Activated CD8-positive, alpha-beta memory T cell treated with anti-CD3 and anti-CD28 coated beads, Interleukin-2, amount 50 U/mL, for 4 hours (primary cell): ENCODE data around the gene CCDC13.

ENCODE experiments used
- DNase-seq: peaks from one replicate; pipeline ENCODE4 v3.0.0-alpha.2; 2020

CCDC13 gene

DNA sequence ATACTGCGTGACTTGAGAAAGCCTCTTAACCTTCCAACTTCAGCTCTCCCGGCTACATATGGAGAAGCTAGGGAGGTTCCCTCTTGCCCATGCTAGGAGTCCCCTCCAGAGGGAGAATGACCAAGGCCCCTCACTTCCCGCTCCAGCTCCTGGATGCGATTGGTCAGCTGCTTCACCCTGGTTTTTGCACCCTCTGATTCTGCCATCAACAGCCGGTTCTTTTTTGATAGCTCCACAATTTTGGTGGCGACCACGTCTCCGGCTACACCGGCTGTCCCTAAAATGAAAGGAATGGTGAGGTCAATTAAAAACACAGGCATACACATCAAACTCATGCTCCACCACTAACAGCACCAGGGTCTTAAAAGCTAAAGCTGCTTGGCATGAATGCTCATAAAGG is 20.6 kb downstream of the CCDC13 start:
- no peak for DNase-seq

- no peak for DNase-seq
Measured at GRCh38 chr3:42751609-42752008, 21.4 kb downstream of the CCDC13 start.

DNA sequence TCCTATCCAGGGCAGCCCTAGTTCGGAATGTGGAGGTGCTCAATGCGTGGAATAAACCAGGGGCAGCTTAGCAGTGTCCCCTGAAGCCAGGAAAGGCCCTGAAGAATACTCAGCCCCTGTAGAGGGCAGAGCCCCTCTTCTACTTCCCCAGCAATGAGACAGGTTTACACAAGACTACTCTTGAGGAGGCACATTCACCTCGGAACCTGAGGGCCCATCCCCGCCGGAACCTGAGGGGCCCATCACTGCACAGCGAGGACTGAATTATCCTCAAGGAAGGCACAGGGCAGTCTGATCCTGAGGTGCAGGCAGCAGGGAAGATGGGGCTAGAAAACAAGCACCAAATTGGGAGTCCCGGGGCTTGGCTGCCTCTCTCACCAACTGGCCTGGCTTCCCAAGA is 22.2 kb downstream of the CCDC13 start:
- DNase-seq, result no peak

GRCh38 chr3:42749753-42750231 is 23.3 kb downstream of the CCDC13 start:
- no peak for DNase-seq

DNA sequence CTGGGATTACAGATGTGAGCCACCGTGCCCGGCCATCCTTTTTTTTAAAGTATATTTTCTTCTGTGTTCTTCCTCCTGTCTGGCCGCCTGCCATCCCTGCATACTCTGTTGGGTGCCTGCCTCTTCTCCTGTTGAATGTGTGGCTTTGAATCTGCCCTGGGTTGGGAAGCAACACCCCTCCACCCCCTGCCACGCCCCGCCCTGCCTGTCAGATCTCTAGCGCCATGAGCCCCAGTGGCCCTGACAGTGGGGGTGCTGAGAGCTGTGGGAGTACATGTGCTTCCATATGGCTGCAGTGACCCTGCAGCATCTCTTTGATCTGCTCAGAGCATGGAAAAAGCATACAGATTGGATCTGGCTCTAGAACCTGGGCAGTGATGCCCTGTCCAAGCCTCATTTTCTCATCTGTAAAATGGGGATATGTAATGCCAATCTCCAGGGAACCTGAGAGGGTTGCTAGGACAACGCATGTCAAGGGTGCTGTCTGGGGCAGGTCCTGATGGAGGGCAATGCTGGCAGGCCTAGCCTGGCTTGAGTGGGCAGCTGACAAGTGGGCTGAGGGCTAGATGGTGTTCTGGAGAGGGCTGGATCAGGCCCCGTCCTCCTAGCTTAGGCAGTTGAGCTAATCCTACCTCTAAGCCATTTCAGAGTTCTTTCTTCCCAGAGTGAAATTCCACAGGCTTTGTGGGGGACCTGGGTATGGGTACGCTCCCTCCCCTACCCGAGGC is 23.9 kb downstream of the CCDC13 start:
- DNase-seq, result no peak

- DNase-seq, result no peak
Measured at GRCh38 chr3:42747581-42747980, 25.5 kb downstream of the CCDC13 start.

DNA sequence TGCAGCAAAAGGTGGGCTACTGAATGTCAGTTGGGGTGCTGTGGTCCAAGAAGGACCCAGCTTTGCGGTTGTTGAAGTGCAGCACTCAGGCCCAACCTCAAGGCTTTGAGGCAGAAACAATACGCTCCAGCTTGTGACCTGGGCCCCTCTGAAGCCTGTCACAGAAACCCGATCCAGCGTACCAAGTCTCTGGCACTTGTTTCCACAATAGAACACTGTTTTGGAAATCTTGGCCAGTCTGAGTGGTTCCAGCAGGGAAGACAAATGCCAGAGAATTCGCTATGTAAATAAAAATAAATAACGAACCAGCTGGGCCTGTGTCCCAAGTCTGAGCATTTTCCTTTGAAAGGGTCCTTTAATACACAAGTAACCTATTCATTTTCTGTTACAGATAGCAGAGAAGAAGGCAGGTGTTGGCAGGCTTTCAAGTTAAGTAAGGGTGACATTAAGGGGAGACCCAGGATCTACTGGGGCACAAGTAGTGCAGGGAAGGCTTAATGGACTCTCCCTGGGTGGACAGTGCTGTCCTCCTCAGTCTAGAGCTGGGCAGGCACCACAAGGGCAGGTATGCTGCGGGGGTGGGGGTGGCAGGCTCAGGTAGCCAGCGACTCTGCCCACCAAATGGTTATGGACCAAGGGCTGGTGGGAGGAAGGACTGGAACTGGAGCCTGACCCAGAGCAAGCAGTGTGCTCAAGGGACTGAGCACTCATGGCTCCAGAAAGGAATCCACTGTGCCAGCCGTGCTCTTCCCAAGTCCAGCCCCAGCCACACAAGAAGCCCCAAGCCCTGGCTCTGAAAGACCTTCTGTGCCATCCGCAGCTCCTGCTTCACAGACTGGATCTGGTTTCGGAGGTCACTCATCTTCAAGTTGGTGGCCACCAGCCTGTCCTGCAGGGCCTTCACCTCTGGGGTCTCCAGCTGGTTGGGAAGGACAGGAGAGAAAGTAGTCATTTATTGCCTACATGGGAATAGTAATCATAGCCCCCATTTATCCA is 26.3 kb downstream of the CCDC13 start:
- no peak for DNase-seq

- DNase-seq, result no peak
Measured at GRCh38 chr3:42745776-42746454, 27.1 kb downstream of the CCDC13 start.

DNA sequence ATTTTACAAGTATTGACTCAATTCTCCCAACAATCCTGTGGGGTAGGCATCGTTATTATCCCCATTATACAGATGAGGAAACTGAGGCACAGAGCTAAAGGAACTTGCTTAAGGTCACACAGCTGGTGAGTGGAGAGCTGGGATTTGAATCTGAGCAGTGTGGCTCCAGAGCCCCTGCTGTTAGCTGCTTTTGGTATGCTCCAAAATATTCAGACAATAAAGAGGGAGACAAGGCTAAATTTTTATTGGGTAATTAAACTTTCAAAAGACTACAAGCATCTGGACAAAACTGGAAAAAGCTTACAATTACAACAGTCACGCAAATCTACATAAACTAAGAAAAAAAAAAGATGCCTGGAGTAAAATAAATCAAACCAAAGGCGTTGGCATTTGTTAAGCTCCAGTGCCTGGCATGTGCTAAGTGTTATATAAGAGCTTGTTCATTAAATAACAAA is 27.7 kb downstream of the CCDC13 start:
- DNase-seq, result no peak

- DNase-seq, result no peak
Measured at GRCh38 chr3:42743204-42743995, 29.7 kb downstream of the CCDC13 start.

GRCh38 chr3:42742688-42743087 is 30.4 kb downstream of the CCDC13 start:
- DNase-seq, result no peak

DNA sequence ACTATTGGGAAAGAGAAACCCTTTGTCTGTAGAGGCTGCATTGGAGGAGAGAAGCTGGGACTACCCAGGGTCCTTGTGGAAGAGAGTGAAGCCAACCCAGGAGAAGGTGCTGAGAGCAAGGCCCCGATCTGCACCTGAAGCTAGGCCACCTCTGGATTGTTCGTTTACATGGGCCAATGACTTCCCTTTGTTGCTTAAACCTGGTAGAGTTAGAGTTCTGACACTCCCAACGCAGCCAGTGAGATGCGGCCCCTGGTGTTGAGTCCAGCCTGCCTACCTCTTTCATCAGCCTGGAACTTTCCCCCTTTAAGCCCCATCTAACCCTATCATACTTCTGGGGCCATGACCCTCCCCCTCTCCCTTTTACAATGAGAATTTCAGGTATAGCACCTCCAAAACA is 30.8 kb downstream of the CCDC13 start:
- no peak for DNase-seq

- no peak for DNase-seq
Measured at GRCh38 chr3:42741796-42742195, 31.3 kb downstream of the CCDC13 start.

DNA sequence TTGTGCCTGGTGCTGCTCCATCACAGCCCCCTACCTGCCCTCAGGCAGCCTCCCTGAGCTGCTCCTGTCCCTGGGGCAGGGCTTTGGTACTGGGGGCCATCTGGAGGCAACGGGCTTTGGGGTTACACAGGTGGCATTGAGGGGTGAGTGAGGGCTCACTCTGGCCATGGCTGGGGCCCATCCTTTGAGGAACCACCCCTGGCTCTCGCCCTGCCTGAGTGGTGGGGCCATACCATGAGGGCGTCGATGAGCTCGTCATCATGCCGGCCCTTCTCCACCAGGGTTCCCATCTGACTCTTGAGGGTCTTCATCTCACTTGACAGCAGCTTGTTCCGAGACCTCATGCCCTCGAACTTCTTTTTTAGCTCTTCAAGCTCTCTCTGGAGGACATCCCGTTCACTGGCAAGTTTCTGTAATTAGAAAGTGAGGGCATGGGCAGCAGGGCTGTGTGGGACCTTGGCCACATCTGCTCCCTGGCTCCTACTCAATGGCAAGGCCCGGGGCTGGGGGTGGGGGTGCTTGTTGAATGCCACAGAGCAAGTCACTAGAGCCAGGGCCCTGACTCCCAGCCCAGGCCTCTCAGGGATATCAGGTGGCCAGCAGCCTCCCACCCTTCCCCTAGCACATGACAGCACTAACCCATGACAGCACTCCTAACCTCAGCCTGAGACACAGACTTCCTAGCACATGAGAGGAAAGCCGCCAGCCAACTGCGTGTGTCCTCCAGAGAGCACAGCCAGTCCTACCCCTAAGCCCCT is 33.5 kb downstream of the CCDC13 start:
- no peak for DNase-seq

- no peak for DNase-seq
Measured at GRCh38 chr3:42736531-42736930, 36.5 kb downstream of the CCDC13 start.

GRCh38 chr3:42736081-42736480 is 37.0 kb downstream of the CCDC13 start:
- DNase-seq, result no peak

DNA sequence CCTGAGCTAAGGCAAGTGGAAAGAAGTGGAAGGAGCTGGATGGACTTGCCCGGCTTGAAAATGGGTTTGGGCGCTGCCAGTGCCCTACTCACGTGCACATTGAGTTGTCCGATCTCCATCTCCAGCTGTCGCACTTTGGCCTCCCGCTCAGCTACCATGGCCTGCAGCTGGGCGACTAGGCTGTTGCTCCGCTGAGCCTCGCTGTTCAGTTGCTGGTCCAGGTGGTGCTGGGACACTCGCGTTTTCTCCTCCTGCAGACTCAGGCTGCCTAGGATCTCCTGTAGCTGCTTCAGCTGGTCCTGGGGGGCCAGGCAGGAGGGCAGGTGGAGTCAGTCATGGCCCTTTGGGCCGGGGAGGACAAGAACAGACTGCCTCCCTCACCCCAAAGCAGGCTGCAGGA is 37.4 kb downstream of the CCDC13 start:
- no peak for DNase-seq

GRCh38 chr3:42735019-42735418 is 38.0 kb downstream of the CCDC13 start:
- no peak for DNase-seq

- DNase-seq, result no peak
Measured at GRCh38 chr3:42734263-42734860, 38.7 kb downstream of the CCDC13 start.

DNA sequence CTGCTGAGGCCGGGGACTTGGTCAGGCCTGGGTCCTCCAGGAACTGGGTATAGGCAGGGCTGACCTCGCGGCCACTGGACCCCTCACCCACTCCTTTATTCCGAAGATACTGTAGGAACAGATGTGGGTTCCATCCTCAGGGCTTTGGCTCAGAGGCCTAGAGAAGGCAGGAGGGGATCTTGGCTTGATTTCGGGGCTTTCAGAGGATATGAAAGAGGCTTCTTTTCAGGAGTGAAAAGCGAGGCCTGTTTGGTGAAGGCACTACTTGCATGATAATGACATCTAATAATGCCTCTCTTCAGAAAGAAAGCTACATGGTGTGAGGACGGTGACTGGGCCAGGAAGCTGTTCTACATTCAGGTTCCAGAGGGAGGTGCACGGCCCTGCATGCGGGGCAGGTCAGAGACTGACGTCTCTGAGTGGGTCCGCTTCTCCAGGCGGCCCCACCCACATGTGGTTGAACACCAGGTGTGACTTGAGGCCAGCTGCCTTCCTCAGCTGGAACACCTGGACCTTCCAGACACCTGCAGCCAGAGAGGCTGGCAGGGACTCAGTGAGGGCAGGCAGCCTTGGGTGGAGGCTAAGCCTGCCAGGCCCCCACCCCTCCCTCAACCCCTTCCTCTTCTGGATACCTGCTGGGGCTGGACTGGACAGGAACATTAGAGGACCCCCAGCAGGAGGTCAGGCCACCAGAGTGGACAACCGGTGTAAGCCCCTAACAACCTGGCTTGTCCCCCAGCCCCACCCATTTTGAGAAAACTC is 39.4 kb downstream of the CCDC13 start:
- DNase-seq, result no peak
